Ammon's horn (tissue), 1 donor: ENCODE measurements around the gene ZMIZ2.
"Not testable (repeated sequence)": the region's sequence is repeated elsewhere in the genome, so short reads cannot be mapped to it uniquely, and the experiment has no call there.

Experiments
- DNase-seq: peaks from one replicate; pipeline ENCODE4 v3.0.0-alpha.2; 2016; ENCODE audit warnings: low spot score

Gene ZMIZ2

DNA sequence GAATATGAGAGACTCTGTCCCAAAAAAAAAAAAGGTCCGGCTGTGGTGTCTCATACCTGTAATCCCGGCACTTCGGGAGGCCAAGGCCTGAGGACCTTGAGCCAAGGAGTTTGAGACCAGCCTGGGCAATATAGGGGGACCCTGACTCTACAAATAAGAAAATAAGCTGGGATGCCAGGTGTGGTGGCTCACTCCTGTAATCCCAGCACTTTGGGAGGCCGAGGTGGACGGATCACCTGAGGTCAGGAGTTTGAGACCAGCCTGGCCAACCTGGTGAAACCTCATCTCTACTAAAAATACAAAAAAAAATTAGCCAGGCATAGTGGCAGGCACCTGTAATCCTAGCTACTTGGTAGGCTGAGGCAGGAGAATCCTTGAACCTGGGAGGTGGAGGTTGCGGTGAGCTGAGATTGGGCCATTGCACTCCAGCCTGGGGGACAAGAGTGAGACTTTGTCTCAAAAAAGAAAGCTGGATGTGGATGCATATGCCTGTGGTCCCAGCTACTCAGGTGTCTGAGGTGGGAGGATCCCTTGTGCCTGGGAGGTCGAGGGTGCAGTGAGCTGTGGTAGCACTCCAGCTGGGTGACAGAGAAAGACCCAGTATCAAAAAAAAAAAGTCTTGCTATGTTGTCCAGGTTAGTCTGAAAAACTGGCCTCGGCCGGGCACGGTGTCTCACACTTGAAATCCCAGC lies 55.3 kb downstream of the ZMIZ2 start:
- not testable (repeated sequence) for DNase-seq

- no peak for DNase-seq
These were observed 57.3 kb downstream of the ZMIZ2 start for GRCh38 chr7:44805950-44806349.

DNA sequence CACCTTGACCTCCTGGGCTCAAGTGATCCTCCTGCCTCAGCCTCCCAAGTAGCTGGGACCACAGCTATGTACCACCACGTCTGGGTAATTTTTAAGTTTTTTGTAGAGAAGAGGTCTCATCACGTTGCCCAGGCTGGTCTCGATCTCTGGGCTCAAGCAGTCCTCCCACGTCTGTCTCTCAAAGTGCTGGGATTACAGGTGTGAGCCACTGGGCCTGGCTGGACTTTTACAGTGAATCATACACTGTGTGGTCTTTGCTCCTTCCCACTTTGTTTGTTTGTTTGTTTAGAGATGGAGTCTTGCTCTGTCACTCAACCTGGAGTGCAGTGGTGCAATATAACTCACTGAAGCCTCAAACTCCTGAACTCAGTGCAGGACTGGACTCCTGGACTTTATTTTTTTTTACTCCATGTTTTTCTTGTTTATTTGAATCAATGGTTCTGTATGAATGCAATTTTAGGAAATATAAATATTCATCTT lies 60.3 kb downstream of the ZMIZ2 start:
- no peak for DNase-seq

GRCh38 chr7:44811093-44811492 lies 62.4 kb downstream of the ZMIZ2 start:
- DNase-seq = no peak

- DNase-seq = no peak
These were observed 62.9 kb downstream of the ZMIZ2 start for GRCh38 chr7:44811571-44811970.

GRCh38 chr7:44814919-44815318 lies 66.3 kb downstream of the ZMIZ2 start:
- no peak for DNase-seq

DNA sequence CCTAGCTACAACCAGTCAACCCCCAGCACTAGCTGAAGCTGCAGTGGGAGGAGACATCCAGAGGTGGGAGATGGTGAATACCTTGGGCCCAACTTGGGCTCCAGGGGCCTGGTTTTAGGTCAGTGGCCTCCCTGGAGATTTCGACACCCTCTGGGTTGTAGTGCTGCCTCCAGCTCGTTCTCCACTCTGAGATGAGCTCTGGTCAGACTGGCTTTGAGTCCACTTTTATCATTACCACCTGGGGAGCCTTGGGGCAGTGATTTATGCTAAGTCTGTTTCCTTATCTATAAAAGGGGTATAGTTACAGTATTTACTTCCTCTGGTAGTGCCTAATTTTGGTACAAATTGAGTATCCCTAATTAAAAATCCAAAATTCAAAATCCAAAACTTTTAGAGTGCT lies 70.6 kb downstream of the ZMIZ2 start:
- no peak for DNase-seq
